ENCODE data around the gene WDFY2. TPM values are rescaled to one million over a fixed set of nuclear protein-coding genes. Genes with fewer than 3 reads are reported as not detected.

Gene WDFY2
- total and polyA plus RNA-seq, 9 donors = 5.4 to 17.9 (median 12.6) TPM

DNA sequence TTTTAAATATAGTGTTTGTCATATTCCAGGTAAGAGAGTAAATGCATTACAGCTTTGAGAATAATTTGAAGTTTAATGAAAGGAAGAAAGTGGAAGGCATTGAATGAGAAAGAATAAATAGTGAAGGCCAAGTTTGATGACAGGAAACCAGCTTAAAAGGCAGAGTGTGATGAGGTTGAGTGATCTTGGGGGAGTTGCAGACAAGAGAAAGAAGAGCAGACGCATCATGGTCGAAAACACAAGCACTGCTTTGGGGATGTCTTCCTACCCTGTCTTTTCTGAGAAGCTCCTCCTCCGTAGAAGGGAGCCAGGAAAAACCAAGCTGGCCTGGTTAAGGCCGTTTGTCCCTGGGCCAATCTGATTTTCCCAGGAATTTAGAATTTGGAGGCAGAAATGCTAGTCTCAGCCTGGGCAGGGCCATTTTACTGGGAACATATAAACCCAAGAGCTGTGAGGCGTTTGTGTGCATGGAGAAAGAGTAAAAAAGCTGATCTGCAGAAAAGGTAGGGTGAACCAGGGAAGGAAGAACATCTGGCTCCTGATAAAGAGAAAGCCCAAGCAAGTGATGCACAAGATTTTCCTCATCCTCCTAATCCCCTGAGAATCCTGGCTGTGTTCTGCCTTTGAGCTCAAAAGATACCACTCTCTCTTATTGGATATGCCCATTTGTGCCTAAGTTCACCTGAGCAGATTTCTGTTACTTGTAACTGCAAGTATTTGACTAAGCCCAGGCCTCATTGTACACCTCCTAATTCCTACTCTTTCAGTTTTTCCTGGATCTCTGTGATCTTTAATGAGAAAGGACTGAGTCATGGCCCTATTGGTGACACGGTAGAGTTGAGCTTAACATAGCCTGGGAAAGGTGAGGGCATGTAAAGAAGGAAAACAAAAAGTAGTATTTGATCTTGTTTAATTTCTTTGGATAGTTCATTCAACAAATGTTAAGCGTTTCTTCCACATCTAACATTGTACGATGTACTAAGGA, 80.0 kb downstream of the WDFY2 start:
- Histone ChIP-seq H3K4me1 (ENCODE audit: insufficient read depth) (peaks cover 5% of the 10 kb centered on the region), H3K9me3 (no peaks in the 10 kb centered on the region), H3K27me3 (no peaks in the 10 kb centered on the region), H3K27ac (no peak overlapping the region), H3K4me3 (no peak overlapping the region), H3K36me3 (no peaks in the 10 kb centered on the region)
- intact Hi-C loops (cut with DNase I) = no loop called here
- WGBS, 3 donors = 62 to 65% (median 65%) methylated on average over 8 of the region's 8 CpGs
- no peak for TF ChIP-seq EP300 (IDR thresholded peaks at IDR 0.05)
- TF ChIP-seq, protein P1, sequence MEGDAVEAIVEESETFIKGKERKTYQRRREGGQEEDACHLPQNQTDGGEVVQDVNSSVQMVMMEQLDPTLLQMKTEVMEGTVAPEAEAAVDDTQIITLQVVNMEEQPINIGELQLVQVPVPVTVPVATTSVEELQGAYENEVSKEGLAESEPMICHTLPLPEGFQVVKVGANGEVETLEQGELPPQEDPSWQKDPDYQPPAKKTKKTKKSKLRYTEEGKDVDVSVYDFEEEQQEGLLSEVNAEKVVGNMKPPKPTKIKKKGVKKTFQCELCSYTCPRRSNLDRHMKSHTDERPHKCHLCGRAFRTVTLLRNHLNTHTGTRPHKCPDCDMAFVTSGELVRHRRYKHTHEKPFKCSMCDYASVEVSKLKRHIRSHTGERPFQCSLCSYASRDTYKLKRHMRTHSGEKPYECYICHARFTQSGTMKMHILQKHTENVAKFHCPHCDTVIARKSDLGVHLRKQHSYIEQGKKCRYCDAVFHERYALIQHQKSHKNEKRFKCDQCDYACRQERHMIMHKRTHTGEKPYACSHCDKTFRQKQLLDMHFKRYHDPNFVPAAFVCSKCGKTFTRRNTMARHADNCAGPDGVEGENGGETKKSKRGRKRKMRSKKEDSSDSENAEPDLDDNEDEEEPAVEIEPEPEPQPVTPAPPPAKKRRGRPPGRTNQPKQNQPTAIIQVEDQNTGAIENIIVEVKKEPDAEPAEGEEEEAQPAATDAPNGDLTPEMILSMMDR (IDR thresholded peaks at IDR 0.05) = no peak
- no peak for TF ChIP-seq POLR2A (IDR thresholded peaks at IDR 0.05)
- peak in 1 of 5 donors; percentile 36 for DNase-seq

DNA sequence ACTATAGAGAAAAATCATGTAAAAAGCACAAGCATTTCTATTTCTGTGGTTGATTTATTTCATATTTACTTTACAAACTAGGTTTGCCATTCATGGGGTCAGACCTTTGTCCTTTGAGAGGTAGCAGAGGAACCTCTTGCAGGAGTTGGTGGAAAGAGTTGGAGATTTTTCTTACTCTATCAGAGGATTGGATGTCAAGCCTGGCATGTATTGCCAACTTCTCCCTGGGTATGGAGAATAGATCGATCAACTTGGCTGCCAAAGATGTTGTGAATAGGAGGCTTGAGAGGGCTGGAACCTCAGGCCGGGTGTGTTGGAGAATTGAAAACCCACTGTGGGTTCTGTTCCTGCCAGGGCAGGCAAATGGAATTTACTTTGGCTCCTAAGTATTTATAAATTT, 81.2 kb downstream of the WDFY2 start:
- no peak overlapping the region for H3K27ac ChIP-seq
- intact Hi-C loops (cut with DNase I) = no loop called here
- WGBS, 3 donors = 65 to 70% (median 67%) methylated on average over 2 of the region's 2 CpGs
- no peaks in the 10 kb centered on the region for H3K9me3 ChIP-seq
- no peaks in the 10 kb centered on the region for H3K36me3 ChIP-seq
- H3K4me1 ChIP-seq (ENCODE audit: insufficient read depth) = peaks cover 5% of the 10 kb centered on the region
- DNase-seq = no peak
- no peaks in the 10 kb centered on the region for H3K27me3 ChIP-seq
- no peak overlapping the region for H3K4me3 ChIP-seq
- TF ChIP-seq EP300 (IDR thresholded peaks at IDR 0.05) = no peak
- TF ChIP-seq, protein P1 (IDR thresholded peaks at IDR 0.05) = no peak
- TF ChIP-seq POLR2A (IDR thresholded peaks at IDR 0.05) = no peak

DNA sequence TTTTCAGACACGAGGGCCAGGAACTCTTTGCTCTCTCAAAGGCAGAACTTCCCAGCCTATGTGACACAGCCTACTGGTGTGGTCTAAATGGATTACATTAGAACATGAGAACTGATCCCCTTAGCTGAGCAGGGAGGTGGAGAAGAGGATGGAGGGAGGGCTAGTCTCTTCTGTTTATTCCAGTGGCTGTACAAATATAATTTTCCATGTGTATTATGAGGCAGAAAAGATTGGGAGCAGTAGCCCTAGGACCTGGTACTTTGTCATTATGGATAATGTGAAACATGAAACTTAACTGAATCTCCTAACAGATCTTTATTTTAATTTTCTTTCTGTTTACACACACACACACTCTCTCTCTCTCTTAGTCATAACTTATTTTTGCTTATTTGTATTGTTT, 82.1 kb downstream of the WDFY2 start:
- H3K9me3 ChIP-seq = no peaks in the 10 kb centered on the region
- H3K27me3 ChIP-seq = no peaks in the 10 kb centered on the region
- no peak for DNase-seq
- no peak overlapping the region for H3K4me3 ChIP-seq
- WGBS, 3 donors = 65 to 86% (median 77%) methylated on average over 1 of the region's 1 CpG
- no peak overlapping the region for H3K27ac ChIP-seq
- H3K4me1 ChIP-seq (ENCODE audit: insufficient read depth) = peaks cover 5% of the 10 kb centered on the region
- intact Hi-C loops (cut with DNase I) = no loop called here
- no peak for TF ChIP-seq POLR2A (IDR thresholded peaks at IDR 0.05)
- TF ChIP-seq, protein P1 (IDR thresholded peaks at IDR 0.05) = no peak
- TF ChIP-seq EP300 (IDR thresholded peaks at IDR 0.05) = no peak
- H3K36me3 ChIP-seq = no peaks in the 10 kb centered on the region

DNA sequence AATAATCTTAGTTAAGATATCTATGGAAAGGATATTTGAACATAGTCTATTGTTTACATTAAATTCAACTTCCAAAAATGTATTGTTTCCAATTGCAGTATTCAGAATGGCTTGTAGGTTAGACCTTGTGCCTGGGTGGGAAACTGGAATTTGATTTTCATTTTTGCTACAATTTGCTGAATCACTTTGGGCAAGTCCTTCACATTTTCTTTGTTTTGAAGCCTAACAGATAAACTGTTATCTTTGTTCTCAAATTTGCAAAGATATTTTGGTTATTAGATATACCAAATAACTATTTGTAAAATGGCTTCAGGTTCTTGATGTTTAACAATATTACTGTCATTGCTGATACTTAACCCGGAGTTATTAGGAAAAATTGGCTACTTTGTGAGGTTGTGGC, 82.6 kb downstream of the WDFY2 start:
- no peaks in the 10 kb centered on the region for H3K36me3 ChIP-seq
- H3K27me3 ChIP-seq = no peaks in the 10 kb centered on the region
- no peak for TF ChIP-seq EP300 (IDR thresholded peaks at IDR 0.05)
- TF ChIP-seq POLR2A (IDR thresholded peaks at IDR 0.05) = no peak
- TF ChIP-seq, protein P1 (IDR thresholded peaks at IDR 0.05) = no peak
- H3K27ac ChIP-seq = no peak overlapping the region
- 68 to 80% (median 77%) methylated on average over 1 of the region's 1 CpG for WGBS, 3 donors
- DNase-seq = no peak
- intact Hi-C loops (cut with DNase I) = no loop called here
- no peaks in the 10 kb centered on the region for H3K9me3 ChIP-seq
- H3K4me3 ChIP-seq = no peak overlapping the region
- peaks cover 5% of the 10 kb centered on the region for H3K4me1 ChIP-seq (ENCODE audit: insufficient read depth)
